Right kidney (tissue), 1 donor: ENCODE data around the gene TMEM170A.
"Not testable (repeated sequence)": the region's sequence is repeated elsewhere in the genome, so short reads cannot be mapped to it uniquely, and the experiment has no call there.

Experiments used
- DNase-seq: peaks from one replicate; pipeline ENCODE4 v3.0.0-alpha.2; 2016

The TMEM170A gene

GRCh38 chr16:75456486-75456885, 8.0 kb downstream of the TMEM170A start:
- DNase-seq = not testable (repeated sequence)

GRCh38 chr16:75455677-75456076, 8.8 kb downstream of the TMEM170A start:
- peak; percentile 10 for DNase-seq

GRCh38 chr16:75452464-75453190, 11.9 kb downstream of the TMEM170A start:
- no peak for DNase-seq

- no peak for DNase-seq
Measured at GRCh38 chr16:75446416-75446815, 18.1 kb downstream of the TMEM170A start.

GRCh38 chr16:75445298-75445697, 19.2 kb downstream of the TMEM170A start:
- no peak for DNase-seq

GRCh38 chr16:75443298-75443697, 21.2 kb downstream of the TMEM170A start:
- DNase-seq = no peak

- peak; percentile 98 for DNase-seq
Measured at GRCh38 chr16:75433732-75434413, 30.6 kb downstream of the TMEM170A start.

- DNase-seq = peak; percentile 98
Measured at GRCh38 chr16:75432828-75433731, 31.4 kb downstream of the TMEM170A start, which contains the start of gene CFDP1. Gene CFDP1, minus strand, starts transcription at chr16:75433503. Its CDS starts 151 bp downstream, at chr16:75433352.

GRCh38 chr16:75429621-75430403, 34.7 kb downstream of the TMEM170A start:
- no peak for DNase-seq

- not testable (repeated sequence) for DNase-seq
Measured at GRCh38 chr16:75426524-75426923, 38.0 kb downstream of the TMEM170A start.

GRCh38 chr16:75424105-75424762, 40.3 kb downstream of the TMEM170A start:
- DNase-seq = peak; percentile 18

- DNase-seq = peak; percentile 13
Measured at GRCh38 chr16:75423723-75424104, 40.8 kb downstream of the TMEM170A start.

GRCh38 chr16:75421820-75422126, 42.7 kb downstream of the TMEM170A start:
- DNase-seq = no peak

GRCh38 chr16:75420987-75421819, 43.3 kb downstream of the TMEM170A start:
- DNase-seq = peak; percentile 30

GRCh38 chr16:75416904-75417565, 47.5 kb downstream of the TMEM170A start:
- DNase-seq = no peak

- DNase-seq = no peak
Measured at GRCh38 chr16:75415169-75415905, 49.2 kb downstream of the TMEM170A start.

- DNase-seq = no peak
Measured at GRCh38 chr16:75413951-75414350, 50.5 kb downstream of the TMEM170A start.

- DNase-seq = no peak
Measured at GRCh38 chr16:75406943-75407342, 57.5 kb downstream of the TMEM170A start.

GRCh38 chr16:75402821-75403475, 61.5 kb downstream of the TMEM170A start:
- no peak for DNase-seq
